OCI-M2 (cell line): ENCODE measurements around the gene RAP1GAP2.
"Not testable (repeated sequence)": the region's sequence is repeated elsewhere in the genome, so short reads cannot be mapped to it uniquely, and the experiment has no call there.

Source experiments
- DNase-seq: peaks from one replicate; lab custom pipeline; 2025; ENCODE audit not compliant: unreplicated experiment; lab: John Stamatoyannopoulos, UW

RAP1GAP2 gene

DNA sequence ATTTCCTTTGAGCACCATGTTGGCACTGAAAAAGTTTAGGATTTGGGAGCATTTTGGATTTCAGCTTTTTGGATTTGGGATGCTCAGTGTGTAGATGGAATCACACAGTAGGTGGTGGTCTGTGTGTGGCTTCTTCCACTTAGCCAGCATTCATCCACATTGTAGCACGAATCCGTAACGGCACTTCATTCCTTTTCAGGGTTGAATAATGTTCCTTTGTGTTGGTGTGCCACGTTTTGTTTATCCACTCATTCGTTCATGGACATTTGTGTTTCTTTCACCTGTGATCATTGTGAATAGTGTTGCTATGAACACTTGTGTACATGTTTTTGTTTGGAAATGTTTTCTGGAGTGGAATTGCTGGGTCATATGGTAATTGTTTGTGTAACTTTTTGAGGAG lies 85.1 kb downstream of the RAP1GAP2 start:
- DNase-seq: no peak

DNA sequence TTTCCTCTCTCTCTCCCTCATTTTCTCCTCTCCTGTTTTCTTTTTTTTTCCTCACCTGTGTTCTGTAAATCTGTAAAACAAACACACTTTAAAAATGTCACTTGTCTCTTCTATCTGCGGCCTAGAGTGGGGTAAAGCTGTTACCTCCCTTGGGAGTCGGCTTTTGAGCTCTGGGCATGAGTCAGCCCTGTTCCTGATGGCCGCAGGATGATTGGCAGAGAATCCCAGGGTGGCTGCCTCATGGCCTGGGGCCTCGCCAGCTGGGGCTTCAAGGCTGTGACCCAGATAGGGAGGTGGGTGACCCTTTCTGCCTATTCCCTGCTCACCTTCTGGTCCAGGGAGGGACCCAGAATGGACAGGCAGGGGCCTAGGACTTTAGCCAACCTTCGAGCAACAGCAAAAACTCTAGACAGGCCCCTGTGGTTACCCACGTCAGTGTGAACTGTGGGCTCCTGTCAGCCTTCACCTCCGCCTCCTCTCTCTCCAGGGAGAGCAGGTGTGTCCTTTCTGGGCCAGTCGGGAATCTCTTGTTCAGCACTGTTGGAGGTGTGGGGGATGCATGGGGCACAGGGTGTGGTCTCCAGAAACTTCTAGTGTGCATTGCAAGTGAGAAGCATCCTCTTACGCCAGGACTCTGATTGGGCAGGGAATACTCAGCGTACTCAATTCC lies 87.4 kb downstream of the RAP1GAP2 start:
- DNase-seq: no peak

DNA sequence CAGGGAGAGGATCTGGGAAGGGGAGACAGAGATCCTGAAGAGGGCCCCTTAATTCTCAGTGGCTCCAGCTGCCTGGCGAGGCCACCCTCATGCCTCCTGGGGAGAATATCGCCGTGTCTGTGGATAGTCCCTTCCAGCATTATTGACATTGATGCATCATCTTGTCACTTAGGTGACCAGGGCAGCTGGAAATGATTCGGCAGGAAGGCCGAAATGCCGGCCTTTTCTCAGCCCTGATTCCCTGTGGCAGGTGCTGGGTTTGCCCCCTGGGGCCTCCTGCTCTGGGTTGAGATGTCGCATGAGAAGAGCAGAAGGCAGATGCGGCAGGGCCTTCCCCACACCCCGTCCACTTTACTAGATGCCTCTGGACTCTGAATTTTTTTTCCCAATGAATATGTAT lies 89.5 kb downstream of the RAP1GAP2 start:
- no peak for DNase-seq

DNA sequence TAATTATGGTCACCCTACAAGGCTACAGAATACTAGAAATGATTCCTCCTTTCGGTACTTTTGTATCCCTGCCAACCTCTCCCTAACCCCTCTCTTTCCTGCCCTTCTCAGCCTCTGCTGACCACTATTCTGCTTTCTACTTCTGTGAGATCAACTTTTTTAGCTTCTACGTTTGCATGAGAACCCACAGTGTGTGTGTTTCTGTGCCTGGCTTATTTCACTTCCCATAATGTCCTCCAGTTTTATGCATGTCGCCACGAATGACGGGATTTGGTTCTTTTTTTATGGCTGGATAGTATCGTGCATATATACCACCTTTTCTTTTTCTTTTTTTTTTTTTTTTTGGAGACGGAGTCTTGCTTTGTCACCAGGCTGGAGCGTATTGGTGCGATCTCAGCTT lies 92.1 kb downstream of the RAP1GAP2 start:
- no peak for DNase-seq

DNA sequence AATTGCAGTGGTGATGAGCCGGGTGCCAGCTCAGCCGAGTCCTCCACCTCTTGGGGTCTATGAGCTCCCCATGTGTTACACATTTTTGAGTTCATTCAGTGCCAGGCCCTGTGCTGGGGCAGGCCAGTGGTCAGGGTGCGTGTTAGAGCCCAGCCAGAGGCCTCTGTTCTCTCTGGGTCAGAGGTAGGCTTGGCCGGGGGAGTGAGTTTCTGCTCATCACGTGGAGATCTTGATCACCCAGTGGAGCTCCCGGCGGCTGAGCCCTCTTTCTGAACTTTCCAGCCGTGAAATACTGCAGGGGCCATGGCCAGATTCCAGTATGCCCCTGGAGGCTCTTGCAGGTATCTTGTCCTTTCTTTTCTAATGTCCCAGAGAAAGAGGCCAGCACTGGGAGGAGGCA lies 93.0 kb downstream of the RAP1GAP2 start:
- DNase-seq: no peak

DNA sequence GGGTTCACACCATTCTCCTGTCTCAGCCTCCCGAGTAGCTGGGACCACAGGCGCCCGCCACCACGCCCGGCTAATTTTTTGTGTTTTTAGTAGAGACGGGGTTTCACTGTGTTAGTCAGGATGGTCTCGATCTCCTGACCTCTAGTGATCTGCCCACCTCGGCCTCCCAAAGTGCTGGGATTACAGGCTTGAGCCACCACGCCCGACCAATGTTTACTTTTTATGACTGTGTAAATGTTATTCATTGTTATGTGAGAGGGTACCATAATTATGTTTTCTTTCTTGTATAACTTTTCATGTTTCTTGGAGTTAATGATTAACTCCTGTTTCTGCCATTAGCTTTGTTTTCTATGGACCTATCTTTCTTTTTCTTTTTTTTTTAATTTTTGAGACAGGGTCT lies 94.5 kb downstream of the RAP1GAP2 start:
- not testable (repeated sequence) for DNase-seq

DNA sequence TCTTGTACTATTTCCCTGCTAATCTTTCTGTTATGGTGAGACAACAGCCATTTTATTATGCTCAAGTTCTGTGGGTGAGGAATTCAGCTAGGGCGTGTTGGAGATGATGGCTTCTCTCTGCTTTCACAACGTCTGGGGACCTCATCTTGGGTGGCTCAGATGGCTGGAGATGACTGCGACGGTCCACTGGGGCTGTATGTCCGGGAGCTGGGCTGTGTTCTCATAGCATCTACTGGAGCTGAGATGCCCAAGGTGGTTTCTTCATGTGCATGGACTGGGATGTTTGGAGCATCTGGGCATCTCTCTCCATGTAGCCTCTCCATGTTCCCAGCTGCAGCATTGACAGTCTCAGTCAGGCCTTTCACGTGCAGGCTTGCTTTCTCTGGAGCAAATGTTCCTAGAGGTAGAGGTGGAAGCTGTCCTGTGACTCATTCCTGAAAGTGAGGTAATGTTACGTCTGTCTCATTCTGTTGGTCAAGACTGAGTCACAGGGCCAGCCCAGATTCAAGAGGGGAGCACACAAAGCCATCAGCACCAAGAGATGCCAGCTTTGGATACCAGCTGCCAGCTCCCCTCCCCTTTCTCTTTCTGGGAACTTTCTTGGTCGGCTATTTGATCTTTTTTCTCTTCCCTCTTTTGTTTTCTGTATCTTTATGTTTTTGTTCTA lies 96.2 kb downstream of the RAP1GAP2 start:
- no peak for DNase-seq

DNA sequence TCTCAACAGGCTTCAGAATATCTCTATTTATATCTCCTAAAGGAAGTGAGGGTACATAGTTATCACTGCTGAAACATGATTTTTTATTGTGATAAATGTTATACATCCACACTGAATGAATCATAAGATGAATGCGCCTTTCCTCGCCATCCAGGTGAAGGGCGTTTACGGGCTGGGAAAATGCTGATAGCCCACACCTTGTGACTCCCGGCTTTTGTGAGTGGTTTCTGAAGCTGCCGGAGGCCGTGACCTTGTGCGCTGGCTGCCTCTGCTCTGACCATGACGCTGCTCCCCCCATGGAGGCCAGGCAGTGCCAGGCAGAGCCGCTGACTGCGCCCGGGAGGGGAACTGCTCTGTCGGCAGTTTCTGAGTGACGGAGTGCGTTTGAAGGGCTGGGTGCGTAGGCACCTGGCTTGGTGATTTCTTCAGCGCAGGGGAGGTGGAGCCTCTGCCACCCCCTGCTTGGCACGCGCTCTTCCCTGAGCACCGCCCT lies 97.2 kb downstream of the RAP1GAP2 start:
- DNase-seq: no peak

DNA sequence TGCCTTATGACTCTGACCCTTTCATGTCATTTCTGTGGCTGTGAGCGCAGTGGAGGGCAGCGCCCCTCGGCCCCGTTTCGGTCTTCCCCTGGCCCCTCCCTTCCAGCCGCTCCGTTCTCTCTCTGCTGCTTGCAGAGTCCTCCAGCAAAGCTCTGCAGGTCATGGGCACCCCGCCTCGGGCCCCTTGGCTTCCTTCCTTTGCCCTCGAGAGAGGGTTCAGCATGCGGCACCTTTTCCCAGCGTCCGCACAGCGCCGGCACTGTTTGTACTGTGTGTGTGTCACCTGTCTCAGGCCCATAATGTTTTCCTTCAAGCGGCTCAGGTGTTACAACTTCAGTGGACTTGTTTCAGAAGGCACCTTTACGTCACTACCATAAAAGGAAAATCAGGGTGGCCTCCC lies 98.5 kb downstream of the RAP1GAP2 start:
- no peak for DNase-seq

DNA sequence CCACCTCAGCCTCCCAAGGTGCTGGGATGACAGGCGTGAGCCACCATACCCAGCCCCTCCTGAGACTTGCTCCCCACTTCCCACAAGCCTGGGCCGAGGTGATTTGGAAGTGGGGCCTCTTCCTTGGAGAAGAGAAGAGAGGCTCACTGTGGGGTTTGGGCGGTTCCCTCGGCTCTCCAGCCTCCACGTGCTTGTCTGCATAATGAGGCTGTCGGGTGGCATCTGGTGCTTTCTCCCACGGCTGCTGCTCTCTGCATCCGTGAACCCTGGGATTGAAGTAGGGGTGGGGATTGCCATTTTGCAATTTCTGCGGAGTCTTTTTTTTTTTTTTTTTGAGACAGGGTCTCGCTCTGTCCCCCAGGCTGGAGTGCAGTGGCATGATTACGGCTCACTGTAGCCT lies 101.4 kb downstream of the RAP1GAP2 start:
- DNase-seq: no peak

DNA sequence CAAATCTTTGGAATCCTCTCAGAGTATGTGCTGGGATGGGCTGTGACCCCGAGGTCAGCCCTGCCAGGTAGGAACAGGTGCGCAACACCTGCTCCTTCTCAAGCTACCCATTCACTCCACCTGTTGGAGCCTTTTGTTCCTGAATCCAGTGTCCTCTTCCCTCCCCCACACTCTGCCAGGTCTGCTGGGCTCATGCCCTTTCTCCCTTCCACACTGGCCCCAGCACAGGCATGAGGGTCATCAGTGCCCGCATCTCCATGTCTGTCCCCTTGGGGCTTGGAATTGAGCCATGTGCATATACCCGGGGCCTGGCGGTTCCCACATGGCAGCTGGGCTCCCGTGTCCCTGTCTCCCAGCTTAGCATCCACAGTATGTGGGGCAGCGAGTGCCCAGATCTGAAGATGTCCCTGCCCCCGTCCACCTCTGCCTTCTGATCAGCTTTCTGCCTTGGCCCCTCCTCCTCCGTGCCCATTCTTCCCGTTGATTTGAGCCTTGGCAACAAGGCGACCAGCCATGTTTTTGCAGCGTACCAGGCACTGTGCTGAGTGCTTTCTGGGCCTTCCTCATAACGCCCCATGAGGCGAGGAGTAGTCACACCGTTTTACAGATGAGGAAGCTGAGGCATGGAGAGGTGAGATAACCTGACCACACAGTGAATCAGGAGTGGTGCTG lies 102.2 kb downstream of the RAP1GAP2 start:
- no peak for DNase-seq

DNA sequence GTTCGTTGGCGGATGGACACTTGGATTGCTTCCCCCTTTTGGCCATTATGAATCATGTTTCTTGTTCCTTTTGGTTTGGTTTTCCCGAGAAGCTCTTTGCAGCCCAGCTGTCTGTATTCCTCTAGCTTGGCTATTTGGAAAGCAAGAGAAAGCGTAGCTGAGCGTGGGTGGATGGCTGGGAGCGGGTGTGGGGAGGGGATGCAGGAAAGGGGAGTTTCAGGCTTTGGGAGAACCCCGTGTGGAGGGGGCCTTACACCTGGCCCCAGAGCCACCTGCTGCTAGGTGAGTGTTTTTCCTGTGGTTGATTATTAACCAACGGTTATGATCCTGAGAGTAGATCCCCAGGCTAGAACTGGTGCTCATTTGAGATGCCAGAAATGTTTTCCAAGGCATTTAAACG lies 103.7 kb downstream of the RAP1GAP2 start:
- no peak for DNase-seq

DNA sequence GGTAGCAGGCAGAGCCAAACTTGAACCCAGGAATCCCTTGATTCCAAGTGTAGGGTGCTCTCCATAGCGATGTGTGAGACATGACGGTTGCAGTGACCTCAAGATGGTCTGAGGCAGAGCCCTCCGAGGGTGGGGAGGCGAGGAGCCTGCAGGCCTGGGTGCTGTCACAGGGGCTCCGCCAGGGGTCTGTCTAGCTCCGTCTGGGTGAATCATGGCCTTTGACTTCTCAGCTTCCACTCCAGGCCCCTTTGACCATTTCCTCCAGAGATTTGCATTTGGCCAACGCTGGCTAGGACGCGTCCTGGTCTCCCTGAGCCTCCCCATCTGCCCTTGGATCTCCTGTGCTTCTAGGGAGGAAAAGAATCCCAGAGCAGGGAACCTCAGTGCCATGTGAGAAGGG lies 104.6 kb downstream of the RAP1GAP2 start:
- DNase-seq: no peak

DNA sequence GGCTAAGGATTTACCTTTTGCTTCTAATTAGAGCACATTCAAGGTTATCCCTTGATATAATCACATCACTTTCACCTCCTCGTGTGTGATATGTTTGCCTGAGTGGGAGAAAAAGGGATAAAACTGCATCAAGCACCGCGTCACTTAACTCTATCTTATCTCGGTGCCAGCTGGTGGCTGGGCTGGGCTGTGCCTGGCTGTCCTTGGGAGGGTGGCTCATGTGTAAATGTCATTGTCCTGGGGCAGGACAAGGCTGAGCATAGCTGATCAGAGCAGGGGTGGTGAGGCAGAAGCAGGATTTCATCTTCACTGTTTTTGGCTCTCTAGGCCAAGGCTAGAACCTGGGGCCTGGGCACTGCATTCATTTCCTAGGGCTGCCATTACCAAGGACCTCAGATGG lies 105.3 kb downstream of the RAP1GAP2 start:
- no peak for DNase-seq

DNA sequence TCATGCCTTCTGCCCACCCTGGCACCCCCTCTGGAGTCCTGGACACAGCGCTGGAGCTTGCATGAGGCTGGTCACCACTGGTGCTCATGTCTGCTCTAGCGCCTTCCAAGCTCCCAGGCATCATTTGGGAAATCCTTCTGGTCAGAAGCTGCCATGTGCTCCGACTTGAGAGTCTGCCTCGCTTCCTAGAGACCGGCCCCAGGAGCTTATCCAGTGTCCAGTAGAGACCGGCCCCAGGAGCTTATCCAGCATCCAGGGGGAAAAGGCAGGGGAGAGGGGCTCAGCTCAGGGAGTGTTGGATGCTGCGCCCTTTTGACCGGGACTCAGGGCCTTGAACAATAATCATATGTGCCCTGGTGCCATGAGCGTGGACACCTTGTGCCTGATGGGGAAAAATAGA lies 106.3 kb downstream of the RAP1GAP2 start:
- no peak for DNase-seq

DNA sequence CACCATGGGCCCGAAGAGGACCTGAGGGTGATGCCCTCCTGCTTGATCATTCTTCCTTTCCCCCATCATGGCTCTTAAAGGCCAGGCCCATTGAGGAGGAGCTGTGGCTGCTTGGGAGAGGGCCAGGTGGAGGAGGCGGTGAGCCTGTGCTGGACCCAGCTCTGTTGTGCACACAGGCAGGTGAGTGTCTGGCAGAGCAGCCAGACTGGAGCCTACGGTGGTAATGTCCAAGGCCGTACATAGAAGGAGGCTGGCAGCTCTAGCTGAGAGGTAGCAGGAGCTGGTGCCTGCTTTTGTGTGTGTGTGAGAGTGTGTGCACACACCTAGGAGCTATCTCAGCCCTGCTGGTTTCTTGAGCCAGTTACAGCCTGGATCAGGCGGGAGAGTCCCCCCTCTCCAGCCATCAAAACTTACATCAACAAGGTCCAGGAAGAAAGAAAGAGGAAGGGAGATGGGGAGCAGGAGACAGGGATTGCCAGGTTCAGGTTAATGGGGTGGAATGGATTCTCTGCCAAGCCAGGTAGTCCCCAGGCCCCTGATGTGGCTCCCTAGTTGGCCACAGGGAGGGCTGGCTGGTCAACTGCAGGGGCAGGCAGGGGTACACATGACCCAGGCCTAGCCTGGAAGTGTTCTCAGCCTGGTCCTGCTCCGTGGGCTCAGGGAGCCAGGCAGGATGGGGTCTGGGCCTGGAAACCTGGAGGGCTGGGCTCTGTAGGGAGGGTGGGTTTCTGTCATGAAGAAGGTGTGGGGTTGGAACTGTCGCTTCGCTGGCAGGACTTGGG lies 107.1 kb downstream of the RAP1GAP2 start:
- no peak for DNase-seq

DNA sequence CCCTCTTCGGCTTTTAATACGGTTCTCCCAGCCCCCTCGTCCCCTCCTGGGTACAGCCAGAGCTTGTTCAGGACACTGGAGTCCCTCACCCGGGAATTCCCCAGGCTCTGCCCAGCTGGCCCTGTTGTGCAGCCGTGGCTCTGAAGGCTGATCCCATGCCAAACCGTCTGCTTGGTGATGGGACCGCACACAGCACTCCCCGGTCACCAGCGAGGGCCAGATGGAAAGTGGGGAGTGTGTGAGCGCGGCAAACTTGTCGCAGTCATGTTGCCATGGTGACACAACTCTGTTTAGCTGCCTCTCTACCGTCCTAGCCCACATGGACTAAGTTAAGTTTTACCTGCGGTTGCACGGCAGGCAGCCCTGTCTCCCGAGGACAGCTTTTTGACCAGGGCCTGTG lies 107.9 kb downstream of the RAP1GAP2 start:
- no peak for DNase-seq

DNA sequence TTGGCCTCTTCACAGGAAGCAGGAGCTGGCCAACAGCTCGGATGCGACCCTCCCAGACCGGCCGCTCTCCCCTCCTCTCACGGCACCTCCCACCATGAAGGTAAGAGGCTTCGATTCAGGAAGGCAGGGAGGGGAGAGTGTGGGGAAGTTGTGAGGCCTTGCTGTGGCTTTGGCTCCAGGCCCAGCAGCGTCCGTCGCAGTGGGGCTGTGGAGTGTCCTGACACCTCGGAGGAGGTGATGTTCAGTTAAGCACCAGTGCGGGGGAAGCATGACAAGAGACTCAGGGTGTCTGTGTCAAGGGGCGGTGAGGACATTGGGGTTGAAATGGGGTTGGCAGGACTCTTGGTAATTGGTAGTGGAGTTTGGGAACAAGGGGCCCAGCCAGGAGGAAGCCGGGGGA lies 109.0 kb downstream of the RAP1GAP2 start:
- DNase-seq: no peak

DNA sequence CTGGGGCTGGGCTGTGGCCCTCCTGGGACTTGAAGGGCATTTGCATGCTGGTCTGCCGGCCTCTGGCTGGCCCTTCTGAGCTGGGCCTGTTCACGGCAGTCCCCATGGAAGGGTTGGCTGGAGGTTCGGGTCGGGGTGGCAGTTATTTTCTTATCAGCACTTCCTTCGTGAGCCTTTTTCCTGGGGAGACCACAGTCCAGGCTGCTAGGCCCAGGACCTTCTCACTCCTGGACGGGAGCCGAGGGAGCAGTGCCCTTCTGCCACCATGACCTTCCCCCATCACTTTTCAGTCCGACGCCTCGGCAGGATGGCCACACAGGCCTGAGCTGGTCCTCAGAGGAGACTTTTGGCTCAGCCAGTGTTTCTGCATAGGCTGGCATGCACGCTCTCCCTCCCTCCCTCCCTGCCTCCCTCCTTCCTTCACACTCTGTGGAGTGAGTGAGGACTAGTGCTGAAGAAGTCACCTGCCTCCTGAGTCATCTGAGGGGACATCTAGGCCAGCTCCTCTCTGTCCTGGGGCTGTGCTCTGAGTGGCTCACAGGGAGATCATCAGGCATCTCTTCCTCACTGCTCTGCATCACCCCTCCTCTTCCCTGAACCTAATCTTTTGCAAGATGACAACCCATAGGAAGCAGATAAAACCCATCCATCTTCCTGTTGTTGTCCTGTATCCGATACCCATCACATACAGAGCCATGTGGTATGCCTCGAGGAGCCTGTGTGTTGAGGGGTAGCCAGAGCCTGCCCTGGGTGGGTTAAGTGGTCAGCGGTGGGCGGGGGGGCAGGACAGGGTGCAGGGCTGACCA lies 109.7 kb downstream of the RAP1GAP2 start:
- DNase-seq: no peak

DNA sequence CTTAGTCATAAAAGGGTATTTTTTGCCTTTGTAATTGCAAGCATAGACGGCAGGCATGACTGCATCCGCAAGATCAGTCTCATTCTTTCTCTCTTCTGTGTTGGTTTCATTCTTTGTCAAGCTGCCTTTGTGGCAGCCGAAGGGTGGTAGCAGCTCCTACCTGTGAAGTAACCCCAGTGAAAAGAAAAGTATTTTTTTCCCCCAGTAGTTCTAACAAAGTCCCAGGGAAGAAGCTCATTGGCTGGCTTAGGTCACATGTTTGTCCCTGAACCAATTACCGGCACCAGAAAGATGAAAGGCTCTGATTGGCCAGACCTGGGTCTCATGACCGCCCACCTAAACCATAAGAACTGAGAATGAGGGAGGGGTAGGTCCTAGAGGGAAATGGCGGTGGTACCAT lies 110.7 kb downstream of the RAP1GAP2 start:
- no peak for DNase-seq
